NCI-H187 (cell line): Measurements from ENCODE around the gene EPB41L4B.
"Not testable (repeated sequence)": the region's sequence is repeated elsewhere in the genome, so short reads cannot be mapped to it uniquely, and the experiment has no call there.

Experiments used
- DNase-seq, 2 experiments: peaks; one replicate each; lab custom pipeline; 2025; lab: John Stamatoyannopoulos, UW

The EPB41L4B gene

GRCh38 chr9:109244179-109245132 is 76.4 kb downstream of the EPB41L4B start:
- DNase-seq = peak; percentile 24 to 30

GRCh38 chr9:109242741-109243140 is 78.1 kb downstream of the EPB41L4B start:
- DNase-seq = no peak

- DNase-seq = no peak
These were observed 78.8 kb downstream of the EPB41L4B start for GRCh38 chr9:109242014-109242413.

GRCh38 chr9:109241207-109241606 is 79.7 kb downstream of the EPB41L4B start:
- DNase-seq = no peak

GRCh38 chr9:109239240-109239639 is 81.6 kb downstream of the EPB41L4B start:
- DNase-seq = no peak

- DNase-seq = no peak
These were observed 82.2 kb downstream of the EPB41L4B start for GRCh38 chr9:109238655-109239054.

- DNase-seq = no peak
These were observed 82.7 kb downstream of the EPB41L4B start for GRCh38 chr9:109238125-109238524.

GRCh38 chr9:109232449-109233237 is 88.2 kb downstream of the EPB41L4B start:
- no peak for DNase-seq

GRCh38 chr9:109231593-109231992 is 89.3 kb downstream of the EPB41L4B start:
- no peak for DNase-seq

GRCh38 chr9:109230277-109230676 is 90.6 kb downstream of the EPB41L4B start:
- no peak for DNase-seq

- DNase-seq = no peak
These were observed 91.2 kb downstream of the EPB41L4B start for GRCh38 chr9:109229682-109230081.

GRCh38 chr9:109228093-109228642 is 92.7 kb downstream of the EPB41L4B start:
- DNase-seq = no peak

GRCh38 chr9:109225629-109226028 is 95.2 kb downstream of the EPB41L4B start:
- no peak for DNase-seq

GRCh38 chr9:109224751-109225150 is 96.1 kb downstream of the EPB41L4B start:
- no peak for DNase-seq

- DNase-seq = not testable (repeated sequence)
These were observed 102.6 kb downstream of the EPB41L4B start for GRCh38 chr9:109218242-109218641.

GRCh38 chr9:109214414-109214813 is 106.4 kb downstream of the EPB41L4B start:
- DNase-seq = no peak

- DNase-seq = no peak
These were observed 107.4 kb downstream of the EPB41L4B start for GRCh38 chr9:109213285-109214121.

- no peak for DNase-seq
These were observed 108.1 kb downstream of the EPB41L4B start for GRCh38 chr9:109212768-109213167.

GRCh38 chr9:109206670-109207069 is 114.2 kb downstream of the EPB41L4B start:
- no peak for DNase-seq

- no peak for DNase-seq
These were observed 115.3 kb downstream of the EPB41L4B start for GRCh38 chr9:109205526-109205925.

- no peak for DNase-seq
These were observed 117.0 kb downstream of the EPB41L4B start for GRCh38 chr9:109203761-109204360.
